Breast epithelium (tissue), 3 donors: ENCODE data around the gene NPHP1.

Experiments used
- POLR2A ChIP-seq: fragments of 450-650 bp; IDR thresholded peaks from one replicate; pipeline ENCODE4 v1.6.1; 2016; ENCODE audit warnings: antibody characterized with exemption, mild to moderate bottlenecking, moderate library complexity
- POLR2AphosphoS5 ChIP-seq, 3 donors: sonication (generic); formaldehyde crosslinking; IDR thresholded peaks; one replicate each; pipeline ENCODE4 v1.6.1; 2017; ENCODE audit warnings: antibody characterized with exemption in 3 of 3
- TF ChIP-seq, protein P1 (sequence below), 3 donors: fragments of 450-650 bp; IDR thresholded peaks; one replicate each; pipeline ENCODE4 v1.5.1; 2016 to 2017; ENCODE audit warnings: antibody characterized with exemption in 3 of 3, mild to moderate bottlenecking in 3 of 3, moderate library complexity in 3 of 3

DNA sequence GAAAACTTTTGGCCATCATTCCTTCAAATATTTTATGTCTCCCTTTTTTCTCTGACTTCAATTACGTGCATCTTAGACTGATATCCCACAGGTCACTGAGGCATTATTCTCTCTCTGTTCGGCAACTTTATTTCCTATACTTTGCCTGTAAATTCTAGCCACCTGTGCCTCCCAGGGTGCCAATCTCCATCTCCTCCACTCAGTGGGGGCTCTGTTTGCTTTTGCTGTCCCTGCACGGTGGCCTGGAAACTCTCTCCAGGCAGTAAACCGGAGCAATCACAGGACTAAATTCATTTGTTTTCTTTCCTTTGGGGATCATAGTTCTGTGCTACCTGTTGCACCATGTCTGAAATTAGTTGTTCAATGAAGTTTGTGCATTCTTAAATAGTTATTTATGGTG lies 17.1 kb upstream of the NPHP1 start:
- no peak for TF ChIP-seq POLR2AphosphoS5 (IDR thresholded peaks at IDR 0.05)
- TF ChIP-seq, protein P1, sequence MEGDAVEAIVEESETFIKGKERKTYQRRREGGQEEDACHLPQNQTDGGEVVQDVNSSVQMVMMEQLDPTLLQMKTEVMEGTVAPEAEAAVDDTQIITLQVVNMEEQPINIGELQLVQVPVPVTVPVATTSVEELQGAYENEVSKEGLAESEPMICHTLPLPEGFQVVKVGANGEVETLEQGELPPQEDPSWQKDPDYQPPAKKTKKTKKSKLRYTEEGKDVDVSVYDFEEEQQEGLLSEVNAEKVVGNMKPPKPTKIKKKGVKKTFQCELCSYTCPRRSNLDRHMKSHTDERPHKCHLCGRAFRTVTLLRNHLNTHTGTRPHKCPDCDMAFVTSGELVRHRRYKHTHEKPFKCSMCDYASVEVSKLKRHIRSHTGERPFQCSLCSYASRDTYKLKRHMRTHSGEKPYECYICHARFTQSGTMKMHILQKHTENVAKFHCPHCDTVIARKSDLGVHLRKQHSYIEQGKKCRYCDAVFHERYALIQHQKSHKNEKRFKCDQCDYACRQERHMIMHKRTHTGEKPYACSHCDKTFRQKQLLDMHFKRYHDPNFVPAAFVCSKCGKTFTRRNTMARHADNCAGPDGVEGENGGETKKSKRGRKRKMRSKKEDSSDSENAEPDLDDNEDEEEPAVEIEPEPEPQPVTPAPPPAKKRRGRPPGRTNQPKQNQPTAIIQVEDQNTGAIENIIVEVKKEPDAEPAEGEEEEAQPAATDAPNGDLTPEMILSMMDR (IDR thresholded peaks at IDR 0.05) = no peak
- TF ChIP-seq POLR2A = no peak
